ENCODE data around the gene CLEC4C. TPM values are rescaled to one million over a fixed set of nuclear protein-coding genes. Genes with fewer than 3 reads are reported as not detected.
"Not testable (repeated sequence)": the region's sequence is repeated elsewhere in the genome, so short reads cannot be mapped to it uniquely, and the experiment has no call there.

Gene CLEC4C
- total RNA-seq, 1 donor: not detected

DNA sequence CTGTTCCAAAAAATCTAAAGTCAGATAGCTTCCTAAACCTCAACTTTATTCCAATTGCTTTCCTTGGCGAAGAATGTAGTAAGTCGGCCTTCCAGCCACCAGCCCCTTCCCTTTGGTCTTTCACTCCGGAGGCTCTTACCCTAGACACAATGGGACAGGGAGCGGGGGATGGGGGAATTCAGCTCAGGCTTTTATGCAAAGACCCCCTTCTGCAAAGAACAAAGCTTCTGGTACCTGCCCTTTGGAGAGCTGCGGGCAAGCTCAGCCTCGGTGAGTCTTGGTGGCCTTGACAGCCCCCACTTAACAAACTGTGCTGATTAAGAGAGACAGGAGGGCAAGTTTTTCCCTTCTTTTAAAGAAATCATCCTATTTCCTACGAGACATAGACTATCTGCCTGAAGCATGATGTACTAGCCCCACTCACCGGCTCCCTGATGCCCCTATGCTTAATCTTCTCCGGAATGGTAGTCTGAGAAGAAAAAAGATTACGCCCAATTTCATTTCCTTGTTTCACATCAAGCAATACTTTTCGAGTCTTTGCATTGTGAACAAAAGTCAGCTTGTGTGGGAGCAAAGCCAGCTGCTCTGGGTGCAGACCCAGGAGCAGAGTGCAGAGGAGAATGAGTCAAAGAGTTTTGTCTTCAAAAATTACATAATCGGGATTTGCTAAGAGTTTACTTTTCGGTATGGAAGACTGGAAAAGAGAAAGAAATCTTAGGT lies 40.6 kb upstream of the CLEC4C start:
- TF ChIP-seq, protein P1, sequence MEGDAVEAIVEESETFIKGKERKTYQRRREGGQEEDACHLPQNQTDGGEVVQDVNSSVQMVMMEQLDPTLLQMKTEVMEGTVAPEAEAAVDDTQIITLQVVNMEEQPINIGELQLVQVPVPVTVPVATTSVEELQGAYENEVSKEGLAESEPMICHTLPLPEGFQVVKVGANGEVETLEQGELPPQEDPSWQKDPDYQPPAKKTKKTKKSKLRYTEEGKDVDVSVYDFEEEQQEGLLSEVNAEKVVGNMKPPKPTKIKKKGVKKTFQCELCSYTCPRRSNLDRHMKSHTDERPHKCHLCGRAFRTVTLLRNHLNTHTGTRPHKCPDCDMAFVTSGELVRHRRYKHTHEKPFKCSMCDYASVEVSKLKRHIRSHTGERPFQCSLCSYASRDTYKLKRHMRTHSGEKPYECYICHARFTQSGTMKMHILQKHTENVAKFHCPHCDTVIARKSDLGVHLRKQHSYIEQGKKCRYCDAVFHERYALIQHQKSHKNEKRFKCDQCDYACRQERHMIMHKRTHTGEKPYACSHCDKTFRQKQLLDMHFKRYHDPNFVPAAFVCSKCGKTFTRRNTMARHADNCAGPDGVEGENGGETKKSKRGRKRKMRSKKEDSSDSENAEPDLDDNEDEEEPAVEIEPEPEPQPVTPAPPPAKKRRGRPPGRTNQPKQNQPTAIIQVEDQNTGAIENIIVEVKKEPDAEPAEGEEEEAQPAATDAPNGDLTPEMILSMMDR (IDR thresholded peaks at IDR 0.05; ENCODE audit: extremely low read depth, low read depth, low read length): no peak
- Histone ChIP-seq H3K79me2 (ENCODE audit: insufficient read depth, low read length) (no peaks in the 10 kb centered on the region), H3K4me1 (ENCODE audit: insufficient read depth, low read length) (no peaks in the 10 kb centered on the region), H3K27ac (ENCODE audit: low read depth, low read length) (no peak overlapping the region), H2AFZ (ENCODE audit: low read length) (no peak overlapping the region), H3K4me2 (ENCODE audit: insufficient read depth, low read length) (no peak overlapping the region), H3K4me3 (ENCODE audit: insufficient read depth, low read length) (no peak overlapping the region), H3K36me3 (ENCODE audit: insufficient read depth, low read length) (no peaks in the 10 kb centered on the region), H3K27me3 (ENCODE audit: insufficient read depth, low read length) (peaks cover 16% of the 10 kb centered on the region), H3K9me3 (ENCODE audit: low read depth, low read length) (no peaks in the 10 kb centered on the region), H4K20me1 (ENCODE audit: insufficient read depth, low read length) (no peaks in the 10 kb centered on the region)
- no peak for DNase-seq (ENCODE audit: insufficient read length, low spot score, missing footprints)

DNA sequence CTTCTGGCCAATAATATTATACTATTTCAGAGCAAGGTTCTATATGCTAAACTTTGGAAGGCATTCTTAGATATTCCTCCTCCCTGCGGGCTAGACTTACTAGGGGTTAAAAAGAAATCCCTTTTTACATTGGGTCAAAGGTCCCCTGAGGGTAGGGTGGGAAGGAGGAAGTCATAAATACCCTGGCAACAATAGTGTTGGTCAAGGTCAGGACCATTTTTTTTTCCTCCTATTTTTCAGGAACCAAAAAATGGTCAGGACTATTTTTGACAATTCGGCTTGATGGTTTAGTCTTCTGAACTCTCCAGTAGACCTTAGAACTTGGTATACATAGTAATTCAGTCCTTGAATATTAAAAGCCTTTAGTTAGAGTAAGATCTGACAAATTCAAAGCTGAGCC lies 37.5 kb upstream of the CLEC4C start:
- TF ChIP-seq, protein P1 (IDR thresholded peaks at IDR 0.05; ENCODE audit: extremely low read depth, low read depth, low read length): no peak
- no peaks in the 10 kb centered on the region for H3K9me3 ChIP-seq (ENCODE audit: low read depth, low read length)

DNA sequence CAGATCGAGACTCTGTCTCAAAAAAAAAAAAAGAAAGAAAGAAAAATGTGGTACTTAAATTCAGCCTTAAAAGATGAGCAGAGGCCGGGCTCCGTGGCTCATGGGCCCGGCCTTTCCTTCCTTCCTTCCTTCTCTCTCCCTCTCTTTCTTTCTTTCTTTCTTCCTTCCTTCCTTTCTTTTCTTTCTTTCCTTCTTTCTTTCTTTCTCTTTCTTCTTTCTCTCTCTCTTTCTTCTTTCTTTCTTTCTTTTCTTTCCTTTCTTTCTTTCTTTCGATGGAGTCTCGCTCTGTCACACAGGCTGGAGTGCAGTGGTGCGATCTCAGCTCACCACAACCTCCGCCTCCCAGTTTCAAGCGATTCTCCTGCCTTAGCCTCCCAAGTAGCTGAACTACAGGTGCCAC lies 36.3 kb upstream of the CLEC4C start:
- H3K9me3 ChIP-seq (ENCODE audit: low read depth, low read length); H4K20me1 ChIP-seq (ENCODE audit: insufficient read depth, low read length); DNase-seq (ENCODE audit: insufficient read length, low spot score, missing footprints); H3K4me3 ChIP-seq (ENCODE audit: insufficient read depth, low read length); H2AFZ ChIP-seq (ENCODE audit: low read length); H3K4me1 ChIP-seq (ENCODE audit: insufficient read depth, low read length); H3K4me2 ChIP-seq (ENCODE audit: insufficient read depth, low read length); H3K27me3 ChIP-seq (ENCODE audit: insufficient read depth, low read length); H3K27ac ChIP-seq (ENCODE audit: low read depth, low read length); H3K36me3 ChIP-seq (ENCODE audit: insufficient read depth, low read length); H3K79me2 ChIP-seq (ENCODE audit: insufficient read depth, low read length): not testable (repeated sequence)

More for the DNA sequence above, 37.5 kb upstream of the CLEC4C start:
- DNase-seq (ENCODE audit: insufficient read length, low spot score, missing footprints): no peak
- Histone ChIP-seq H3K27me3 (ENCODE audit: insufficient read depth, low read length) (peaks cover 10% of the 10 kb centered on the region), H3K4me1 (ENCODE audit: insufficient read depth, low read length) (no peaks in the 10 kb centered on the region), H3K27ac (ENCODE audit: low read depth, low read length) (no peak overlapping the region), H4K20me1 (ENCODE audit: insufficient read depth, low read length) (no peaks in the 10 kb centered on the region), H3K4me3 (ENCODE audit: insufficient read depth, low read length) (no peak overlapping the region), H2AFZ (ENCODE audit: low read length) (no peak overlapping the region), H3K79me2 (ENCODE audit: insufficient read depth, low read length) (no peaks in the 10 kb centered on the region), H3K36me3 (ENCODE audit: insufficient read depth, low read length) (no peaks in the 10 kb centered on the region), H3K4me2 (ENCODE audit: insufficient read depth, low read length) (no peak overlapping the region)

DNA sequence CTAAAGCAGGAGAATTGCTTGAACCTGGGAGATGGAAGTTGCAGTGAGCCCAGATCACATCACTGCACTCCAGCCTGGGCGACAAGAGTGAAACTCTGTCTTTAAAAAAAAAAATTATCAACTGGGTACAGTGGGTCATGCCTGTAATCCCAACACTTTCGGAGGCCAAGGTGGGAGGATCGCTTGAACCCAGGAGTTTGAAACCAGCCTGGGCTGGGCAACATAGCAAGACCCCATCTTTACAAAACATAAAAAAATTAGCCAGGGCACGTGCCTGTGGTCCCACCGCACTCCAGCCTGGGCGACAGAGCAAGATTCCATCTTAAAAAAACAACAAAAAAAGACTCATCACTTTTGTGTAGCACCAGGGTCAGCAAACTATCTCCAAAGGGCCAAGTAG lies 34.9 kb upstream of the CLEC4C start:
- Histone ChIP-seq H4K20me1 (ENCODE audit: insufficient read depth, low read length) (no peaks in the 10 kb centered on the region), H3K27me3 (ENCODE audit: insufficient read depth, low read length) (no peaks in the 10 kb centered on the region), H3K4me1 (ENCODE audit: insufficient read depth, low read length) (no peaks in the 10 kb centered on the region), H3K79me2 (ENCODE audit: insufficient read depth, low read length) (no peaks in the 10 kb centered on the region), H3K36me3 (ENCODE audit: insufficient read depth, low read length) (no peaks in the 10 kb centered on the region), H3K9me3 (ENCODE audit: low read depth, low read length) (no peaks in the 10 kb centered on the region), H3K27ac (ENCODE audit: low read depth, low read length) (no peak overlapping the region), H2AFZ (ENCODE audit: low read length) (no peak overlapping the region), H3K4me3 (ENCODE audit: insufficient read depth, low read length) (no peak overlapping the region), H3K4me2 (ENCODE audit: insufficient read depth, low read length) (no peak overlapping the region)
- no peak for DNase-seq (ENCODE audit: insufficient read length, low spot score, missing footprints)
- TF ChIP-seq, protein P1 (IDR thresholded peaks at IDR 0.05; ENCODE audit: extremely low read depth, low read depth, low read length): no peak

Measured in osteoblast (primary cell).